ENCODE results near the gene PDE1C.

Gene PDE1C

DNA sequence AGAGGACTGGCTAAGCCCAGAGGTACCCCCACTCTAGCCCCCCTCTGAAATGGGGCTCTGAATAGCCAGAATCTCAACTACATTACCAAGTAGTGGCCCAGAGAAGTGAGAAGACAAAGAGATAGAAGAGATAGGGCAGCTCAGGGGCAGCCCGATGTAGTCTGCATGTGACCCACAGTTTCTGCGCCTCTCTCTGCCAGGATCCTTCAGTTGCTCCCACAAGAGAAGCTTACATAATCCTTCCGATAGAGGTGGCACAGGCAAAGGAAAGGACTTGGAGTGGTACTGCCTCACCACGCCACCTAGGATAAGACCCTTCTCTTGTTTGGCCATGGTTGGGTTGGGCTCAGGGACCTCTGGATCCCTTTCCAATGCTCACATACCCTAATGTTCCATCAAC lies 5.4 kb upstream of the PDE1C start:
- FAIRE-seq (no peak), DNase-seq (ENCODE audit: insufficient read length, low spot score) (no peak)

DNA sequence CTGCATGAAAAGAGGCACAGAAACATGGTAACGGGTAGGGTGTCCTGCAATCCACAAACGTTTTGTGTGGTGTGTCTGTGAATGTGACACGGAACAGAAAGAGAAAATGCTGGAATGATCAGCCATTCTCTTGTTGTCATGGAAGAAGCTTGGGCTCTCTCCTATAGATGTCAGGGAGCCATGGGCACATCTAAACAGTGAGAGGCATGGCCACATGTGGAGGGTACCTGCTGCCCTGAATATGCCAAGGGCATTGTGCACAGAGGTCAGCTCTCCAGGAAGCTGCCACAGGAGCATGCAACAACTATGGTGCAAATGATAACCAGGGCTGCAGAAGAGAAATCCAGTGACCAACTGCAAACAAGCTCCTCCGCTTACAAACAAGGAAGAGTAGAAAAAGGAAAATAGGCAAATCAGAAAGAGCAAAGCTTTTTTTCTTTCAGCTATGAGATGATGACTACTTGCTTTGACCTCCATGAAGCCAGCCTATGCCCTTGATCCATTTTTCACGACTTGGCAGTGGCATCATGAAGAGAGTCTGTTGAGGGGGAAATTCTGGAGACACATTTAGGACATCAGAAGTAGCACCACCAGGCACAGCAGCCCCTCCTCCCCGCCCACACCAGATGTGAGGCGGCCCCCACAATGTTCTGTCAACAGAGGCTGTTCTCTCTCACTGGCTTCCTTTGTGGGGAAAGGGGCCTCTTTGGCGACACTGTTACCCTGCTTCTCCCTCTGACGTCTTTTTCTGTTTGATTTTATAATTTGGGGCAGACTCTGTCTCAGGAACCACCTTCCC lies 4.8 kb upstream of the PDE1C start:
- FAIRE-seq (no peak), DNase-seq (ENCODE audit: insufficient read length, low spot score) (no peak)

DNA sequence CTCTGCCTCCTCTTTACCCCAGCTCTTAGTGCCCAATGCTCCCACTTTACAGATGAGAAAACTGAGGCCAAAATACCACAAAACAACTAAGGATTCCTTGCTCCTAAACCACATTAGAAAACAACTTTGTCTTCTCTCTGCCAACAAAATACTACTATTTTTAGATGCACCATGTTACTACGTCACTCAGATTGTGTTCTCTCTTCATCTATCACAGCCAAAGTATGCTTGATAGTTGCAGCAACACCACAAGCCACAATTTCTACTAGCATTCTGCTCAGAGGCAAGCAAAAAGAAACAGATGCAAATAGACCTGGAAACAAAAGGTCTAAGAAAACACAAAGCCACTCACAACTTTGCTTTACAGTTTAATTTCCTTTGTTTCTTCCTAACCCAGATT lies 3.3 kb upstream of the PDE1C start:
- FAIRE-seq = no peak
- no peak for DNase-seq (ENCODE audit: insufficient read length, low spot score)

GRCh38 chr7:32072397-32072796 lies 2.2 kb upstream of the PDE1C start:
- FAIRE-seq (no peak), DNase-seq (ENCODE audit: insufficient read length, low spot score) (no peak)

DNA sequence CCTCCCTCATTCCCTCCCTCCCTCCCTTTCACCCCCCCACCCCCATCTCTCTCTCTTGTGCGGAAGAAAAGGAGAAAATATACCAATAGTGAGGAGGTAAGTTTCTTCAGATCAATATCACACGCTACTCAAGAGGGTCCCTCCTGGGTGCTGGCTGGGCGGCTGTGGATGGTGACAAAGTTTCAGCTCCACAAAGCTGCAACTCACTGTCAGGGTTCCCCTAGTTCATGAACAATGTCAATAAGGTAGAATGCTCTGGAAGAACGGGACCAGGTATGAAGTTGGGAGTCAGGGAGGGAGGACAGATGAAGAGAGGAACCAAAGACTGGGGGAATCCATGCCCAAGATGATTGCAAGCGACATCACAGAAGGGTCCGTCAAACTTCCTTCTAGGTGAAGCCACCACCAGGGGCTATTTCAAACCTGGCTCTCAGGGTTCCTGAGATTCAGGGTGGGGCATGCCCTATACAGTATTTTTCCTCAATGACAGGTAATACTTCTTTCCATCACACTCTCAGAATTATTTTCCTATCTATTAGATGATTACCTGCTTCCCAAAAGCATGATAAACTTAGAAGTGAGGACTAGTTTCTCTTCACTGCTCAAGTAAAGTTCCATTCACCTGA lies 1.4 kb upstream of the PDE1C start:
- FAIRE-seq (no peak), DNase-seq (ENCODE audit: insufficient read length, low spot score) (no peak)

GRCh38 chr7:32070051-32070405 lies 179 bp downstream of the PDE1C start:
- FAIRE-seq (no peak), DNase-seq (ENCODE audit: insufficient read length, low spot score) (no peak)

GRCh38 chr7:32069116-32069650 lies 1.0 kb downstream of the PDE1C start:
- FAIRE-seq = no peak
- no peak for DNase-seq (ENCODE audit: insufficient read length, low spot score)

GRCh38 chr7:32068411-32069101 lies 1.7 kb downstream of the PDE1C start:
- FAIRE-seq = no peak
- DNase-seq (ENCODE audit: insufficient read length, low spot score) = no peak

DNA sequence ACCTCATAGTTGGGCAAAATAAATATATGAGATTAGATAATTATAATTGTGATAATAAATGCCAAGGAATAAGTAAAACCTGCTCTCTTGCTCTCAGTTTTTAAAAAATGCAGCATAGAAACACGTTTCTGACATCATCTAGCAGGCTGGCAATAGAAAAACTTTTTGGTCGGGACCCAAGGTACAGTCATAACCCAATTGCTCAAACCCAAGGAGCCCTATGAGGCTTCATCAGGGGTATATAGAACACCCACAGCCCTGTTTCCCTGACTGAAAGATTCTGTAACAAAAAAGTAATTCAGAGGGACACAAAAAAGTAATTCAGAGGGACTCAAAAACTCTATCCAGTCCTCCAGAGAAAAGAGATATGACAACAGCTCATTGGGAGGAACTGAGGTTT lies 3.8 kb downstream of the PDE1C start:
- DNase-seq (ENCODE audit: insufficient read length, low spot score) = no peak
- no peak for FAIRE-seq

GRCh38 chr7:32063614-32064013 lies 6.6 kb downstream of the PDE1C start:
- DNase-seq (ENCODE audit: insufficient read length, low spot score) (no peak), FAIRE-seq (no peak)

DNA sequence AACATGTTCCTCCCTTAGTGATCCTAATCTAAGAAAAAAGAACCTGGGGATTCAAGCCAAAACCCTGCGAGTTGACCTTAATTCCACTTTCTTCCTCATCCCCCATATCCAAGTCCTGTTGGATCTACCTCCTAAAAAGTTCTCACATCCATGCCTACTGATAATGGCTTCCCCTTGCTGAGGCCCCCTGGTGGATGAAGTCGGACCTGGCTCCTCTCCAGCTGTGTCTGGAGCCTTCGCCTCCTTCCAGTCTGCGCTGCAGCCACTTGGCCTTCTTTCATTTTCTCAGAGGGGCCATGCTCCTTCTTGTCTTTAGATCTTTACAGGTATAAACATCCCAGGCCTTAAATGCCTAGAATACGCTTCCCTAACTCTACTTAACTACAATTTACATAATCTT lies 8.1 kb downstream of the PDE1C start:
- DNase-seq (ENCODE audit: insufficient read length, low spot score) = no peak
- FAIRE-seq = no peak

DNA sequence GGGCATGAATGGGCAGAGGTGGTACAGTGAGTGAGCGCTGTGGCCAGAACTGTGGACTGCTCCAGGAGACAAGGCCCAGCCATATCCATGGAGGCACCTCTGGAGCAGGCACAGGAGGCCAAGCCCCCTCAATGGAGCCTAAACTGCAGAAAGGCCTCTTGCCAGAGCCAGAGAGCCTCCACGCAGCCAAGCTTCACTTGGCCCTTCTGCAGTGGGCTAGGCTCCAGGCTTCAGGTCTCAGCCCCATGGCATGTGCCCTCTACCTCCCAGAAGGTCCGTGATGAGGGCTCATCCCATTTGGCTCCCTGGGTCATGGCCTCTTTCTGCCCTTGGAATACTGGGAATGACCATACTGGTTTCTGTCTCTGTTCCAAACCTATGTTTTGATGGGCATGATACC lies 8.9 kb downstream of the PDE1C start:
- FAIRE-seq (no peak), DNase-seq (ENCODE audit: insufficient read length, low spot score) (no peak)

- DNase-seq (ENCODE audit: insufficient read length, low spot score) = no peak
- FAIRE-seq = no peak
Measured at GRCh38 chr7:32059289-32060011, 10.8 kb downstream of the PDE1C start.

DNA sequence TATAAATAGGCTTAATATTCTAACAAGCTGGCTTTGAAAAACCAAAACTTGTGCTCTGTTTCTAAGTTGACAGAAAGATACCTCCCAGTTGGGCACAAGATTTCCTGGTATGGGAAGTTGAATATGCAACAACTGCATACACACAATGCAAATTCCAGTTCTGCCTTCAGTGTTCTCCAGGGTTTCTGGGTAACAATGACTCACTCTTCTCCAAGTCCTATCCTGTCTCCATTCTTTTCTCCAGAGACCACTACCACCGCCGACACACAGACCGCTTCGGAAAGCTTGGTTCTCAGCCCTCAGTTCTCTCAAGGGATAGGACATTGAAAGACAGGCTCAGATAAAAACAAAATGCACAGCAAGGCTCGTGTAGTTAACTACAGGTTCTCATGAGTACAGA lies 12.2 kb downstream of the PDE1C start:
- no peak for FAIRE-seq
- DNase-seq (ENCODE audit: insufficient read length, low spot score) = no peak

DNA sequence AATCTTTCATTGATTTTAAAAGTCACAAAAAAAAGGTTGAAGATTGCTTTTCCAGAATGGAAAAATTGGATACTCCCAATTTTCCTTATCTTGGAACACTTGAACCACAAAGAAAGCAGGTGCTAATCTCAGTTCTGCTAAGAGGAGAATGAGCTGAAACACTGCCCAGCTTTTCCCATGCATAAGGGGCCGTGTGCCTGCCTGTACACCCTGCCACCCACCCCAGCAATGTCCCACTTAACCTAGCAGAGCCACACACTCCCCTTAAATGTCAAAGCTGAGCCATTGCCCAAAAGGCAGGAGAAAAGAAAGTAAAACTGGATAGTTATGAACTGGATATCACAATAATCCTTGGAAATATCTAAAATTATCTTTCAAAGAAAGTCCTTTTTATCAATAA lies 13.4 kb downstream of the PDE1C start:
- FAIRE-seq (no peak), DNase-seq (ENCODE audit: insufficient read length, low spot score) (no peak)

- no peak for DNase-seq (ENCODE audit: insufficient read length, low spot score)
- FAIRE-seq = no peak
Measured at GRCh38 chr7:32053204-32053603, 17.0 kb downstream of the PDE1C start.

DNA sequence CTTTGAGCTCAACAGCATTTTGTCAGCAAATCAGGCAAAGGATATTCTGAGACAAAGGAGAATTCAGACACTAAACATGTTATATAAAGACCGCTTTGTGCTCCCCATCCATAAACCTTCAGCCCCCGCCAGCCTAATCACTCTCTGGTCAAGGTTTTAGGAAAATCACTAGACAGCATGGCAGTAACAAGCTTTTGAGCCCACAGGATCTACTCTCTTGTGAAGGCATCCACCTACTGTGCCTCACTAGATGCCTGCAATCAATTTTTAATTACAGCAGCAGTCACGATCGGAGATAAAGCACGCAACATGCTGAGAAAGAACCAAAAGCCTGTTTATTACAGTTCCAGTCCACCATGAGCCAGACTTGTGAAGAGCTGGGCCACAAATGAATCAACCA lies 19.1 kb downstream of the PDE1C start:
- FAIRE-seq (no peak), DNase-seq (ENCODE audit: insufficient read length, low spot score) (no peak)

- no peak for DNase-seq (ENCODE audit: insufficient read length, low spot score)
- FAIRE-seq = no peak
Measured at GRCh38 chr7:32049599-32049998, 20.6 kb downstream of the PDE1C start.

DNA sequence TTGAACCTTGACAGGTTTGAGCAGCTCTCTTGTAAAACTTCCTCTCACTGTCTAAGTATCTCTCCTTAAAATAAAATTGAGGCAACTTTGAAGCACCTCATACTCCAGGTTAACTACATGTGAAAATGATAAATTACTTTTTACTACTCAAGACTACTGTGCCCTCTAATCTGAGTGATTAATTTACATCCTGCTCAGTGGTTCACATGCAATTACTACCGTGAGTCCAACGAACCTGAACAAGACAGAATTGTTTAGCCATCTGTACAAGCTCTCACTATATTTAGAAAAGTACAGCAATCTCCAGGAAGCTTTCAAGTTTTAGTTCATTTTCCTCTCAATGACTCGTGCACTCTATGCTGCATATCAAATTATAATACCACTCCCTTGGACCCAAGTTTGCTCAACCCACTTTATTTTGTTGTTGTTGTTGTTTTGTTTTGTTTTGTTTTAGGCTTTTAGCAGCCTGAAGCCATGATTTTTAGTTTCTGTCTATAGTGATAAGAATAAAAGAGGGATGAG lies 21.2 kb downstream of the PDE1C start:
- FAIRE-seq = no peak
- no peak for DNase-seq (ENCODE audit: insufficient read length, low spot score)

- DNase-seq (ENCODE audit: insufficient read length, low spot score) = no peak
- no peak for FAIRE-seq
Measured at GRCh38 chr7:32047801-32048200, 22.4 kb downstream of the PDE1C start.

DNA sequence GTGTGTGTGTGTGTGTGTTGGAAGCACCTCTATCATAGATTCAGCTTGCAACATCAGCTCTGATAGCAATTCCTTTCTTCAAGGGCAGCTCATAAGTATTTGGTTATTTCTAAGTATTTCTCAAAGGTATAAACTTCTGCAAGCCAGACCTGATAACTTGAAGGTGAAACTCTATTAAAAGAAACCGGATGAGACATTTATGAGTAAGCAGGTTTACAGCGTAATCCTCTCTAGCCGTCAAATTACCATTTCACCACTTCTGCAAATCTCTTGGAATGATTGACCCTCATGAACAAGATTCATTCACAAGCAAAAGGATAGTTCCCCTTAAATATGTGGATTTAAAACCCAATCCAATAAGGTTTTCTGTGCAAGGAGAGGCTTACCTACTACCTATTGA lies 23.1 kb downstream of the PDE1C start:
- FAIRE-seq (no peak), DNase-seq (ENCODE audit: insufficient read length, low spot score) (no peak)

Data from GM19239 (cell line).